ENCODE data around the gene FOSL2.

GRCh38 chr2:28406276-28407096, 13.8 kb downstream of the FOSL2 start:
- TF ChIP-seq CTCF (IDR thresholded peaks at IDR 0.05) (no peak), EZH2phosphoT487 (IDR thresholded peaks at IDR 0.05) (no peak)
